HCT116 (cell line): ENCODE data around the gene TTF2. TPM values are rescaled to one million over a fixed set of nuclear protein-coding genes. Genes with fewer than 3 reads are reported as not detected.

Experiments
- ATAC-seq: fragments of 200-7000 bp; cut with Tn5 transposase; 2 replicates; pipeline ENCODE4 v1.9.1; 2020; ENCODE audit warnings: mild to moderate bottlenecking, moderate library complexity
- BruUV-seq: library from RNA; stranded (reverse); fragments of 400-500 nt; replicated peaks from 2 replicates; lab custom pipeline; 2021; lab: Mats Ljungman, UMichigan
- CTCF ChIA-PET: fragments of 300-600 bp; sonication (Branson Sonifier 250); formaldehyde crosslinking; loops from one replicate; lab custom pipeline; 2021; ENCODE audit warnings: antibody characterized with exemption; lab: Charles Lee
- POLR2A ChIA-PET: fragments of 300-600, 350-600 bp; sonication (Branson Sonifier 250); formaldehyde crosslinking; loops from one replicate; lab custom pipeline; 2021; ENCODE audit warnings: antibody characterized with exemption; lab: Charles Lee
- RAD21 ChIA-PET, 2 experiments: fragments of 300-600 bp; sonication (Branson Sonifier 250); formaldehyde crosslinking; loops; one replicate each; lab custom pipeline; 2023; ENCODE audit warnings: low total read pairs in 2 of 2; ENCODE audit not compliant: uncharacterized antibody in 2 of 2, unreplicated experiment in 2 of 2, low non-redundant PET in 1 of 2; lab: Charles Lee
- DNase-seq: peaks from one replicate; pipeline ENCODE4 v3.0.0-alpha.2; 2010; ENCODE audit warnings: low read depth, low spot score
- H2AFZ ChIP-seq: fragments of 200-600 bp; shearing (Covaris generic), sonication (generic); 2 replicates; pipeline ENCODE4 v1.6.1; 2017; ENCODE audit warnings: low read depth, mixed run types, mixed read lengths, antibody characterized with exemption, low read length; ENCODE audit not compliant: poor library complexity, severe bottlenecking
- H3K27ac ChIP-seq: 2 replicates; pipeline ENCODE4 v1.5.1; 2012; ENCODE audit warnings: low read depth, low read length
- H3K27me3 ChIP-seq: fragments of 200-600 bp; sonication (generic); 2 replicates; pipeline ENCODE4 v1.6.1; 2016; ENCODE audit warnings: mixed run types, low read length, mixed read lengths; ENCODE audit not compliant: insufficient read depth
- H3K36me3 ChIP-seq, 2 experiments: fragments of 200-500 bp in 1 of 2; fragments of 200-600 bp in 1 of 2; sonication (Bioruptor generic) in 1 of 2; sonication (generic) in 1 of 2; 2 replicates each; pipeline versions ENCODE4 v1.5.1 to v1.6.1; 2014 to 2016; ENCODE audit warnings: low read length in 2 of 2, inconsistent platforms in 1 of 2, mixed read lengths in 1 of 2, mixed run types in 1 of 2; ENCODE audit not compliant: insufficient read depth in 2 of 2, control insufficient read depth in 1 of 2
- H3K4me1 ChIP-seq, 2 experiments: fragments of 200-600 bp in 1 of 2; sonication (generic) in 1 of 2; 2 replicates each; pipeline versions ENCODE4 v1.5.1 to v1.6.1; 2012 to 2017; ENCODE audit warnings: low read length in 2 of 2, inconsistent platforms in 1 of 2, mild to moderate bottlenecking in 1 of 2, mixed read lengths in 1 of 2, mixed run types in 1 of 2, moderate library complexity in 1 of 2; ENCODE audit not compliant: insufficient read depth in 2 of 2, control insufficient read depth in 1 of 2
- H3K4me2 ChIP-seq: fragments of 200-600 bp; sonication (generic); 2 replicates; pipeline ENCODE4 v1.6.1; 2017; ENCODE audit warnings: mixed run types, low read length, mixed read lengths
- H3K4me3 ChIP-seq, 2 experiments: fragments of 200-600 bp in 1 of 2; sonication (generic) in 1 of 2; replicated peaks in 1 of 2; 2 replicates each; pipeline ENCODE4 v1.5.1; 2011 to 2016; ENCODE audit warnings: low read length in 2 of 2, control low read depth in 1 of 2, low read depth in 1 of 2, mild to moderate bottlenecking in 1 of 2, mixed read lengths in 1 of 2, mixed run types in 1 of 2
- H3K79me2 ChIP-seq: fragments of 200-600 bp; sonication (generic); 2 replicates; pipeline ENCODE4 v1.6.1; 2017; ENCODE audit warnings: mild to moderate bottlenecking, mixed run types, low read length, moderate library complexity, mixed read lengths; ENCODE audit not compliant: insufficient read depth
- H3K9ac ChIP-seq: fragments of 200-600 bp; sonication (generic); 2 replicates; pipeline ENCODE4 v1.6.1; 2016; ENCODE audit warnings: low read length, mixed read lengths
- H3K9me2 ChIP-seq: fragments of 200-600 bp; sonication (generic), shearing (Covaris generic); 2 replicates; pipeline ENCODE4 v1.6.1; 2017; ENCODE audit warnings: mixed run types, mild to moderate bottlenecking, moderate library complexity; ENCODE audit not compliant: insufficient read depth
- H3K9me3 ChIP-seq, 2 experiments: fragments of 200-500 bp in 1 of 2; fragments of 200-600 bp in 1 of 2; sonication (Bioruptor generic) in 1 of 2; sonication (generic) in 1 of 2; 2 replicates each; pipeline ENCODE4 v1.6.1; 2014 to 2017; ENCODE audit warnings: low read length in 2 of 2, mixed read lengths in 2 of 2, inconsistent platforms in 1 of 2, low read depth in 1 of 2, mild to moderate bottlenecking in 1 of 2, mixed run types in 1 of 2, moderate library complexity in 1 of 2; ENCODE audit not compliant: control insufficient read depth in 1 of 2, insufficient read depth in 1 of 2
- H4K20me1 ChIP-seq: fragments of 200-600 bp; sonication (generic), shearing (Covaris generic); 2 replicates; pipeline ENCODE4 v1.6.1; 2017; ENCODE audit warnings: mixed run types, mild to moderate bottlenecking, moderate library complexity; ENCODE audit not compliant: insufficient read depth
- CEBPB ChIP-seq: IDR thresholded peaks from 2 replicates; pipeline ENCODE4 v1.6.1; 2012; ENCODE audit warnings: low read depth
- ELF1 ChIP-seq: IDR thresholded peaks from 2 replicates; pipeline ENCODE4 v1.6.1; 2012; ENCODE audit warnings: low read depth, borderline replicate concordance
- EZH2phosphoT487 ChIP-seq: fragments of 200-600 bp; IDR thresholded peaks from 2 replicates; pipeline ENCODE4 v1.6.1; 2018; ENCODE audit warnings: antibody characterized with exemption, borderline replicate concordance
- FOSL1 ChIP-seq: IDR thresholded peaks from 2 replicates; pipeline ENCODE4 v1.6.1; 2012; ENCODE audit warnings: low read depth
- POLR2A ChIP-seq: IDR thresholded peaks from 2 replicates; pipeline ENCODE4 v1.7.0; 2011; ENCODE audit warnings: borderline replicate concordance; ENCODE audit not compliant: insufficient read depth, insufficient read length; ENCODE audit errors: extremely low read depth
- POLR2AphosphoS5 ChIP-seq: IDR thresholded peaks from 2 replicates; pipeline ENCODE4 v1.6.1; 2011; ENCODE audit warnings: mild to moderate bottlenecking, low read depth, low read length, moderate library complexity
- RAD21 ChIP-seq: IDR thresholded peaks from 2 replicates; pipeline ENCODE4 v1.6.1; 2012; ENCODE audit warnings: low read depth, mild to moderate bottlenecking
- SIN3A ChIP-seq: IDR thresholded peaks from 2 replicates; pipeline ENCODE4 v1.6.1; 2012; ENCODE audit warnings: low read depth
- SP1 ChIP-seq: IDR thresholded peaks from 2 replicates; pipeline ENCODE4 v1.6.1; 2012; ENCODE audit warnings: low read depth
- SRF ChIP-seq: IDR thresholded peaks from 2 replicates; pipeline ENCODE4 v1.6.1; 2012; ENCODE audit warnings: low read depth
- TCF7L2 ChIP-seq: IDR thresholded peaks from 2 replicates; pipeline ENCODE4 v1.7.0; 2011; ENCODE audit warnings: borderline replicate concordance, inconsistent platforms; ENCODE audit not compliant: insufficient read depth, insufficient read length; ENCODE audit errors: extremely low read depth
- YY1 ChIP-seq: IDR thresholded peaks from 2 replicates; pipeline ENCODE4 v1.6.1; 2011; ENCODE audit warnings: low read length, low read depth, moderate library complexity, mild to moderate bottlenecking; ENCODE audit not compliant: insufficient replicate concordance; ENCODE audit errors: extremely low read depth
- ZNF274 ChIP-seq: fragments of 200-500 bp; sonication (Bioruptor generic); IDR thresholded peaks from 2 replicates; pipeline ENCODE4 v1.6.1; 2014; ENCODE audit warnings: mild to moderate bottlenecking, low read depth, low read length, inconsistent platforms
- intact Hi-C: fragments of 100-400 bp; cut with micrococcal nuclease; formaldehyde crosslinking; loops from 2 replicates; pipeline ENCODE4 v1.10.0; 2022
- total RNA-seq: library from RNA; stranded (reverse); gene quantifications from one replicate; pipeline ENCODE4 v1.2.1, GENCODE V29; 2021; ENCODE audit not compliant: unreplicated experiment
- TF ChIP-seq, protein P1 (sequence below): IDR thresholded peaks from 2 replicates; pipeline ENCODE4 v1.6.1; 2012
- TF ChIP-seq, protein P2 (sequence below): IDR thresholded peaks from 2 replicates; pipeline ENCODE4 v1.6.1; 2012
- TF ChIP-seq, protein P3 (sequence below): IDR thresholded peaks from 2 replicates; pipeline ENCODE4 v1.6.1; 2011; ENCODE audit warnings: mild to moderate bottlenecking, low read length, moderate library complexity; ENCODE audit not compliant: insufficient replicate concordance; ENCODE audit errors: extremely low read depth
- TF ChIP-seq, protein P4 (sequence below), 3 experiments: fragments of 200-600 bp in 1 of 3; sonication (generic) in 1 of 3; IDR thresholded peaks in 2 of 3; conservative IDR thresholded peaks in 1 of 3; 2 replicates each; pipeline ENCODE4 v1.5.1; 2012 to 2017; ENCODE audit warnings: low read depth in 2 of 3, low read length in 2 of 3, antibody characterized with exemption in 1 of 3, borderline replicate concordance in 1 of 3, control low read depth in 1 of 3, mild to moderate bottlenecking in 1 of 3, mixed read lengths in 1 of 3, mixed run types in 1 of 3, moderate library complexity in 1 of 3; ENCODE audit not compliant: insufficient read depth in 1 of 3
- TF ChIP-seq, protein P5 (sequence below): IDR thresholded peaks from 2 replicates; pipeline ENCODE4 v1.6.1; 2012; ENCODE audit warnings: low read depth

Gene TTF2
- total RNA-seq, 1 experiment from 2014 or later, result 60.3 TPM

DNA sequence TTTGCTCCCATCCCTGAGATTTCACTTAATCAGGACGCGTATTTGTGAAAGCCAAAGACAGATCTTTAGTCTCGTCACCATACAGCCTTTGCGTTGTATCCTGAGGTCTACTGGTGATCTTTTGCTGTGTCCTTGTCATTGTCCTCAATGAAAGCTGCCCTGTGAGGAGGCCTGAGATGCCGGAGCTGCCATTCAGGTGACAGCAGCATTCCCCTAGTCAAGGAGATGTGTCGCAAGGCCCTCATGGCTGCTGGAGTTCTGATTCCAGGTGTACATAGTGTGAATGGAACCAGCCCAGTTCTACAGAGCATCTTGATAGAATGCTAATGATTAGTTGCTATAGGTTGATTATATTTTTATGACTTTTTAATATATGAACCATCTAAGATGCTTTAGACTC lies 24.1 kb downstream of the TTF2 start (continued):
- TF ChIP-seq, protein P1, sequence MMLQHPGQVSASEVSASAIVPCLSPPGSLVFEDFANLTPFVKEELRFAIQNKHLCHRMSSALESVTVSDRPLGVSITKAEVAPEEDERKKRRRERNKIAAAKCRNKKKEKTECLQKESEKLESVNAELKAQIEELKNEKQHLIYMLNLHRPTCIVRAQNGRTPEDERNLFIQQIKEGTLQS, result no peak
- no peak for TF ChIP-seq YY1

DNA sequence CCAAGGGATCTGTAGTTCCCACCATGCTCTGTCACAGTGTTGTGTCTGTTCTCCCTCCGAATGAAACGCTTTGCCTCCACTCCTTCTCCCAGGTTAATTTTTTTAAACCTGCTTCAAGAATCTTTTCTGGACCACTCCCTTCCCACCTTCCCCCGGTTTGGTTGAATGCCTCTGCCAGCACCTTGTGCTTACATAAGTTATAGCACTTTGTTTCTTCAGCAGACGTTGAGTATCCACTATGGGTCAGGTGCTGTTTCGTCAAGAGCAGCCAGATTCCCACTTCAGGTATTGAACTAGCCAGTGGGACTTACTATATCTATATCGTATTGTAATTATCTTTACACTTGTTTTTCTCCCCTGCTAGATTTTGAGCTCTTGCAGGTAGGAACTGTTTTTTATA lies 27.6 kb downstream of the TTF2 start:
- DNase-seq, result no peak
- TF ChIP-seq, protein P2, sequence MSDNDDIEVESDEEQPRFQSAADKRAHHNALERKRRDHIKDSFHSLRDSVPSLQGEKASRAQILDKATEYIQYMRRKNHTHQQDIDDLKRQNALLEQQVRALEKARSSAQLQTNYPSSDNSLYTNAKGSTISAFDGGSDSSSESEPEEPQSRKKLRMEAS, result no peak
- no peak for TF ChIP-seq ELF1
- TF ChIP-seq, protein P3, sequence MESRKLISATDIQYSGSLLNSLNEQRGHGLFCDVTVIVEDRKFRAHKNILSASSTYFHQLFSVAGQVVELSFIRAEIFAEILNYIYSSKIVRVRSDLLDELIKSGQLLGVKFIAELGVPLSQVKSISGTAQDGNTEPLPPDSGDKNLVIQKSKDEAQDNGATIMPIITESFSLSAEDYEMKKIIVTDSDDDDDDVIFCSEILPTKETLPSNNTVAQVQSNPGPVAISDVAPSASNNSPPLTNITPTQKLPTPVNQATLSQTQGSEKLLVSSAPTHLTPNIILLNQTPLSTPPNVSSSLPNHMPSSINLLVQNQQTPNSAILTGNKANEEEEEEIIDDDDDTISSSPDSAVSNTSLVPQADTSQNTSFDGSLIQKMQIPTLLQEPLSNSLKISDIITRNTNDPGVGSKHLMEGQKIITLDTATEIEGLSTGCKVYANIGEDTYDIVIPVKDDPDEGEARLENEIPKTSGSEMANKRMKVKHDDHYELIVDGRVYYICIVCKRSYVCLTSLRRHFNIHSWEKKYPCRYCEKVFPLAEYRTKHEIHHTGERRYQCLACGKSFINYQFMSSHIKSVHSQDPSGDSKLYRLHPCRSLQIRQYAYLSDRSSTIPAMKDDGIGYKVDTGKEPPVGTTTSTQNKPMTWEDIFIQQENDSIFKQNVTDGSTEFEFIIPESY, result no peak
- TF ChIP-seq, protein P1, result no peak
- TF ChIP-seq FOSL1, result no peak
- TF ChIP-seq, protein P4, sequence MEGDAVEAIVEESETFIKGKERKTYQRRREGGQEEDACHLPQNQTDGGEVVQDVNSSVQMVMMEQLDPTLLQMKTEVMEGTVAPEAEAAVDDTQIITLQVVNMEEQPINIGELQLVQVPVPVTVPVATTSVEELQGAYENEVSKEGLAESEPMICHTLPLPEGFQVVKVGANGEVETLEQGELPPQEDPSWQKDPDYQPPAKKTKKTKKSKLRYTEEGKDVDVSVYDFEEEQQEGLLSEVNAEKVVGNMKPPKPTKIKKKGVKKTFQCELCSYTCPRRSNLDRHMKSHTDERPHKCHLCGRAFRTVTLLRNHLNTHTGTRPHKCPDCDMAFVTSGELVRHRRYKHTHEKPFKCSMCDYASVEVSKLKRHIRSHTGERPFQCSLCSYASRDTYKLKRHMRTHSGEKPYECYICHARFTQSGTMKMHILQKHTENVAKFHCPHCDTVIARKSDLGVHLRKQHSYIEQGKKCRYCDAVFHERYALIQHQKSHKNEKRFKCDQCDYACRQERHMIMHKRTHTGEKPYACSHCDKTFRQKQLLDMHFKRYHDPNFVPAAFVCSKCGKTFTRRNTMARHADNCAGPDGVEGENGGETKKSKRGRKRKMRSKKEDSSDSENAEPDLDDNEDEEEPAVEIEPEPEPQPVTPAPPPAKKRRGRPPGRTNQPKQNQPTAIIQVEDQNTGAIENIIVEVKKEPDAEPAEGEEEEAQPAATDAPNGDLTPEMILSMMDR (IDR thresholded peaks at IDR 0.05 in 2 of 3, conservative IDR thresholded peaks at IDR 0.05 in 1 of 3; ENCODE audit: borderline replicate concordance in 1 of 3, insufficient read depth in 1 of 3, low read depth in 2 of 3, low read length in 2 of 3), result no peak
- no peak for TF ChIP-seq ZNF274
- TF ChIP-seq RAD21, result no peak
- TF ChIP-seq YY1, result no peak
- no peak for TF ChIP-seq POLR2AphosphoS5
- no peak for TF ChIP-seq SP1
- TF ChIP-seq EZH2phosphoT487, result no peak
- no peak for TF ChIP-seq SIN3A
- TF ChIP-seq SRF, result no peak
- TF ChIP-seq, protein P5, sequence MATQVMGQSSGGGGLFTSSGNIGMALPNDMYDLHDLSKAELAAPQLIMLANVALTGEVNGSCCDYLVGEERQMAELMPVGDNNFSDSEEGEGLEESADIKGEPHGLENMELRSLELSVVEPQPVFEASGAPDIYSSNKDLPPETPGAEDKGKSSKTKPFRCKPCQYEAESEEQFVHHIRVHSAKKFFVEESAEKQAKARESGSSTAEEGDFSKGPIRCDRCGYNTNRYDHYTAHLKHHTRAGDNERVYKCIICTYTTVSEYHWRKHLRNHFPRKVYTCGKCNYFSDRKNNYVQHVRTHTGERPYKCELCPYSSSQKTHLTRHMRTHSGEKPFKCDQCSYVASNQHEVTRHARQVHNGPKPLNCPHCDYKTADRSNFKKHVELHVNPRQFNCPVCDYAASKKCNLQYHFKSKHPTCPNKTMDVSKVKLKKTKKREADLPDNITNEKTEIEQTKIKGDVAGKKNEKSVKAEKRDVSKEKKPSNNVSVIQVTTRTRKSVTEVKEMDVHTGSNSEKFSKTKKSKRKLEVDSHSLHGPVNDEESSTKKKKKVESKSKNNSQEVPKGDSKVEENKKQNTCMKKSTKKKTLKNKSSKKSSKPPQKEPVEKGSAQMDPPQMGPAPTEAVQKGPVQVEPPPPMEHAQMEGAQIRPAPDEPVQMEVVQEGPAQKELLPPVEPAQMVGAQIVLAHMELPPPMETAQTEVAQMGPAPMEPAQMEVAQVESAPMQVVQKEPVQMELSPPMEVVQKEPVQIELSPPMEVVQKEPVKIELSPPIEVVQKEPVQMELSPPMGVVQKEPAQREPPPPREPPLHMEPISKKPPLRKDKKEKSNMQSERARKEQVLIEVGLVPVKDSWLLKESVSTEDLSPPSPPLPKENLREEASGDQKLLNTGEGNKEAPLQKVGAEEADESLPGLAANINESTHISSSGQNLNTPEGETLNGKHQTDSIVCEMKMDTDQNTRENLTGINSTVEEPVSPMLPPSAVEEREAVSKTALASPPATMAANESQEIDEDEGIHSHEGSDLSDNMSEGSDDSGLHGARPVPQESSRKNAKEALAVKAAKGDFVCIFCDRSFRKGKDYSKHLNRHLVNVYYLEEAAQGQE, result no peak
- TF ChIP-seq CEBPB, result no peak
- TF ChIP-seq POLR2A, result no peak
- no peak for TF ChIP-seq TCF7L2

More for the DNA sequence above, 27.6 kb downstream of the TTF2 start:
- intact Hi-C loops, result no loop called here
- Histone ChIP-seq H3K4me3 (no peak overlapping the region), H4K20me1 (no peaks in the 10 kb centered on the region), H3K36me3 (peaks cover 11 to 35% of the 10 kb centered on the region in 2 experiments; a peak in 3 of 4 replicates), H3K9ac (no peak overlapping the region), H3K79me2 (no peaks in the 10 kb centered on the region), H3K4me1 (no peaks in the 10 kb centered on the region), H2AFZ (no peak overlapping the region), H3K27me3 (no peaks in the 10 kb centered on the region), H3K9me3 (no peaks in the 10 kb centered on the region), H3K27ac (no peak overlapping the region), H3K9me2 (no peaks in the 10 kb centered on the region), H3K4me2 (no peak overlapping the region)
- BruUV-seq, result no TSS peak
- ChIA-PET POLR2A (no interaction called here), RAD21 (no interaction called here), CTCF (no interaction called here)
- ATAC-seq, result no peak
